SU-DHL-6 (cell line): ENCODE results near the gene PRSS27.

Experiments
- H2AFZ ChIP-seq: fragments of 200-600 bp; sonication (generic); 2 replicates; pipeline ENCODE4 v1.6.1; 2014; ENCODE audit warnings: low read depth, mild to moderate bottlenecking, moderate library complexity, mixed read lengths, antibody characterized with exemption, low read length; ENCODE audit not compliant: severe bottlenecking
- H3F3A ChIP-seq: fragments of 200-600 bp; shearing (Covaris generic); 2 replicates; pipeline ENCODE4 v1.6.0; 2016; ENCODE audit warnings: antibody characterized with exemption, mild to moderate bottlenecking; ENCODE audit not compliant: insufficient read depth
- H3K27ac ChIP-seq: fragments of 200-600 bp; sonication (generic); 2 replicates; pipeline ENCODE4 v1.5.1; 2016; ENCODE audit warnings: low read depth, mild to moderate bottlenecking, low read length, moderate library complexity, mixed read lengths
- H3K27me3 ChIP-seq: fragments of 200-600 bp; sonication (generic), shearing (Covaris generic); 2 replicates; pipeline ENCODE4 v1.6.0; 2014; ENCODE audit warnings: mild to moderate bottlenecking, low read length
- H3K36me3 ChIP-seq: fragments of 200-600 bp; sonication (generic); 2 replicates; pipeline ENCODE4 v1.6.1; 2014; ENCODE audit warnings: mild to moderate bottlenecking, low read length, mixed read lengths
- H3K4me2 ChIP-seq: fragments of 300-600, 200-600 bp; shearing (Covaris generic), sonication (generic); 2 replicates; pipeline ENCODE4 v1.6.0; 2014; ENCODE audit warnings: low read length, low read depth, mild to moderate bottlenecking; ENCODE audit not compliant: poor library complexity, severe bottlenecking
- H3K4me3 ChIP-seq: fragments of 200-600 bp; sonication (generic); 2 replicates; pipeline ENCODE4 v1.5.1; 2014; ENCODE audit warnings: antibody characterized with exemption, low read length, mild to moderate bottlenecking, mixed read lengths; ENCODE audit not compliant: insufficient read depth, poor library complexity, severe bottlenecking
- H3K79me2 ChIP-seq: fragments of 200-600 bp; sonication (generic); 2 replicates; pipeline ENCODE4 v1.6.1; 2014; ENCODE audit warnings: mild to moderate bottlenecking, low read length, moderate library complexity; ENCODE audit not compliant: insufficient read depth
- H3K9ac ChIP-seq: fragments of 200-600 bp; sonication (generic); 2 replicates; pipeline ENCODE4 v1.7.0; 2014; ENCODE audit warnings: mild to moderate bottlenecking, low read length
- H3K9me2 ChIP-seq: fragments of 200-600 bp; sonication (generic); replicated peaks from 2 replicates; pipeline ENCODE4 v1.6.1; 2014; ENCODE audit warnings: low read length; ENCODE audit not compliant: insufficient read depth
- H3K9me3 ChIP-seq: fragments of 200-600 bp; sonication (generic); 2 replicates; pipeline ENCODE4 v1.6.1; 2014; ENCODE audit warnings: low read length, mixed read lengths; ENCODE audit not compliant: insufficient read depth
- H4K20me1 ChIP-seq: fragments of 200-600 bp; sonication (generic); 2 replicates; pipeline ENCODE4 v1.6.1; 2014; ENCODE audit warnings: low read depth, mild to moderate bottlenecking, antibody characterized with exemption, low read length, moderate library complexity, mixed read lengths
- EZH2phosphoT487 ChIP-seq: fragments of 200-600 bp; sonication (generic), shearing (Covaris generic); conservative IDR thresholded peaks from 2 replicates; pipeline ENCODE4 v1.6.1; 2018; ENCODE audit warnings: mild to moderate bottlenecking, antibody characterized with exemption, low read length, moderate library complexity, mixed read lengths
- TF ChIP-seq, protein P1 (sequence below): fragments of 200-600 bp; sonication (generic); IDR thresholded peaks from one replicate; pipeline ENCODE4 v1.5.1; 2017; ENCODE audit warnings: antibody characterized with exemption, mild to moderate bottlenecking, low read length, moderate library complexity; ENCODE audit not compliant: insufficient read depth, poor library complexity, severe bottlenecking

PRSS27 gene

DNA sequence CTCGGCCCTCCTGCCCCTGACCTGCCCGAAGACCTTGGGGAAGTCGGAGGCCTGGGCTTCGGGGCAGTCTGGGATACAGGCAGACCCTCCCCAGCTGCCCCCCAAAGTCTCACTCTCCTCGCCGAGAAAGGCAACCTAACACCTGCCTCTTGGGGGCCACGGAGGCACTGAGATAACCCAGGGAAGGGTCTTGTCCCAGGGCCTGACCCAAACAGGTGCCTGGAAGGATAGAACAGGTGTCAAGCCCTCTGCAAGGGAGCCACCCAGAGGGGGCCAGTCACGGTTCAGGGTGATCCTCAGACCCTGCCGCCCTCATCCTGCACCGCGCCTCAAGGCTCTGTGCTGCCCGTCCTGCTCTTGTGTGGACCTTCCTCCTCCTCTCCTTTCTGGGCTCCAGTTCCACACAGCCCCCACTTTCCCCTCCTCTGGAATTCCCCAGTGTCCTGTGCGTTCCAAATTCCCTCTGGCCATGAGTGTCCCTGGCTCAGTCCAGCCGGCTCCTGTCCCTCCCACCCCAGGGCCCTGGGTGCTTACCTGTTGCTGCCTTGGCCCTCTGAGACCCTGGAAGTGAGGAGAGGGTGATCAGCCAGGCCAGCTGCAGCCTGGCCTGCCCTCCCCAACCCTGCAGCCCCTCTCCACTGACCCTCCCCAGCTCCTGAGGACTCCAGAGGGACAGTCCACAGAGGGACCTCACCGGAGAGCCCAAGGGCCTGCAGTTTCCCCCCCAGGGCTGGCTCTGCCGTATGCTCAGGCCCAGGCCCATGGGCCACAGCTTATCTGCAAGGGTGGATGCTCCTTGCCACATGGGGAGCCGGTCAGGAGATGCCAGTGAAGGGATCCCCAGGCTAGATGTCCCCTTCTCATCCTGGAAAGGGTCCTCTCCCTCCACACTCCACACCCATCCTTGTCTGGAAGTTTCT lies 3.8 kb downstream of the PRSS27 start:
- Histone ChIP-seq H3K9me2 (no peaks in the 10 kb centered on the region), H3K36me3 (no peaks in the 10 kb centered on the region), H3K79me2 (no peaks in the 10 kb centered on the region), H4K20me1 (no peaks in the 10 kb centered on the region), H2AFZ (no peak overlapping the region), H3K9ac (no peak overlapping the region), H3F3A (no peaks in the 10 kb centered on the region), H3K4me2 (no peak overlapping the region), H3K9me3 (no peaks in the 10 kb centered on the region), H3K27me3 (no peaks in the 10 kb centered on the region), H3K27ac (no peak overlapping the region), H3K4me3 (no peak overlapping the region)
- TF ChIP-seq EZH2phosphoT487, result no peak
- TF ChIP-seq, protein P1, sequence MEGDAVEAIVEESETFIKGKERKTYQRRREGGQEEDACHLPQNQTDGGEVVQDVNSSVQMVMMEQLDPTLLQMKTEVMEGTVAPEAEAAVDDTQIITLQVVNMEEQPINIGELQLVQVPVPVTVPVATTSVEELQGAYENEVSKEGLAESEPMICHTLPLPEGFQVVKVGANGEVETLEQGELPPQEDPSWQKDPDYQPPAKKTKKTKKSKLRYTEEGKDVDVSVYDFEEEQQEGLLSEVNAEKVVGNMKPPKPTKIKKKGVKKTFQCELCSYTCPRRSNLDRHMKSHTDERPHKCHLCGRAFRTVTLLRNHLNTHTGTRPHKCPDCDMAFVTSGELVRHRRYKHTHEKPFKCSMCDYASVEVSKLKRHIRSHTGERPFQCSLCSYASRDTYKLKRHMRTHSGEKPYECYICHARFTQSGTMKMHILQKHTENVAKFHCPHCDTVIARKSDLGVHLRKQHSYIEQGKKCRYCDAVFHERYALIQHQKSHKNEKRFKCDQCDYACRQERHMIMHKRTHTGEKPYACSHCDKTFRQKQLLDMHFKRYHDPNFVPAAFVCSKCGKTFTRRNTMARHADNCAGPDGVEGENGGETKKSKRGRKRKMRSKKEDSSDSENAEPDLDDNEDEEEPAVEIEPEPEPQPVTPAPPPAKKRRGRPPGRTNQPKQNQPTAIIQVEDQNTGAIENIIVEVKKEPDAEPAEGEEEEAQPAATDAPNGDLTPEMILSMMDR, result no peak

DNA sequence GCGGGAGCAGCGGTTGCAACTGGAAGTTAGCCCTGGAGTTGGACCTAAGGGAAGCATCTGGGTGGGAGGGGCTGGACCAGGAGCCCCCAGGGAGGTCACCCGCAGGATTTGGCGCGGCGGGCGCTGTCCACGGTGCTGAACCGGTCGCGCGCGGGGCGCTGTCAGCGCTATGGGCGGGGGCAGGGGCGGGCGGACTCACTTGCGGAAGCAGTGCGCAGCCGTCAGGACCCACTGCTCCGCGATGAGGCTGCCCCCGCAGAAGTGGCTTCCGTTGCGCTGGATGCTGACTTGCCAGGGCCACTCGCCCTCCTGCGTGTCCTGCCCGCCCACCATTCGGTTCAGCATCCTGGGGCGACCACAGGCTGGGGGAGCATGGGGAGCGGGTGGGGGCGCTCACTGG lies 4.5 kb downstream of the PRSS27 start:
- H3K4me2 ChIP-seq, result no peak overlapping the region
- H3F3A ChIP-seq, result no peaks in the 10 kb centered on the region
- no peaks in the 10 kb centered on the region for H3K9me3 ChIP-seq
- H3K36me3 ChIP-seq, result no peaks in the 10 kb centered on the region
- no peak overlapping the region for H2AFZ ChIP-seq
- H4K20me1 ChIP-seq, result no peaks in the 10 kb centered on the region
- no peaks in the 10 kb centered on the region for H3K9me2 ChIP-seq
- H3K27me3 ChIP-seq, result no peaks in the 10 kb centered on the region
- H3K9ac ChIP-seq, result no peak overlapping the region
- TF ChIP-seq, protein P1, result no peak
- no peak for TF ChIP-seq EZH2phosphoT487
- H3K79me2 ChIP-seq, result no peaks in the 10 kb centered on the region
- no peak overlapping the region for H3K4me3 ChIP-seq
- no peak overlapping the region for H3K27ac ChIP-seq

DNA sequence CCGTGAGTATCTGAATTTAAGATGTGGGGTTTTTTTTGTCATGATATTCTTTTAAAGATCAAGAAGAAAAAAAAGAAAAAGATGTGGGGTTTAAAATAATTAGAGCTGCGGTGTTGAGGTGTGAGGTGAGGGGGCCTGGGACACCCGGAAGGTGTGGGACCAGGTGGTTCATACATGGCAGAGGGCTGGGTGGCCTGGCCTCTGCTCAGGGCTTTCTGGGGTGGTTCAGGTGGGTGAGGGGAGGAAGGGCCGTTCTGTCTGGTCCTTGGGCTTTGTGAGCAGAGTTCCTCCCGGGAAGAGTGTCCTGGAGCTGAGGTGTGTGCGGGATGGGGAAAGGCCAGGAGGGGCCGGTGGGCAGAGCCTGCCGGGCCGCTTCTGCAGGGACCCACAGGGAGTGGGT lies 5.0 kb downstream of the PRSS27 start:
- no peak overlapping the region for H3K4me2 ChIP-seq

More for the DNA sequence above, 5.0 kb downstream of the PRSS27 start:
- Histone ChIP-seq H3K9ac (no peak overlapping the region), H3K79me2 (no peaks in the 10 kb centered on the region), H3K4me3 (no peak overlapping the region), H3K27me3 (no peaks in the 10 kb centered on the region), H3K9me2 (no peaks in the 10 kb centered on the region), H3K27ac (no peak overlapping the region), H2AFZ (no peak overlapping the region), H3K36me3 (no peaks in the 10 kb centered on the region), H3K9me3 (no peaks in the 10 kb centered on the region), H3F3A (no peaks in the 10 kb centered on the region), H4K20me1 (no peaks in the 10 kb centered on the region)
- TF ChIP-seq, protein P1, result no peak
- TF ChIP-seq EZH2phosphoT487, result no peak
